LoVo (cell line): ENCODE measurements around the gene PLIN1.
"Not testable (repeated sequence)": the region's sequence is repeated elsewhere in the genome, so short reads cannot be mapped to it uniquely, and the experiment has no call there.

Experiments used
- DNase-seq: peaks from one replicate; pipeline ENCODE4 v3.0.0-alpha.2; 2016; ENCODE audit warnings: low spot score

The PLIN1 gene

GRCh38 chr15:89679212-89679611 lies at the start of gene PLIN1:
TSS of gene PLIN1 (minus strand) at chr15:89679367. CDS start at chr15:89677489, 1,878 bp downstream.
- DNase-seq = no peak

GRCh38 chr15:89728254-89728653 lies 49.1 kb upstream of the PLIN1 start:
- DNase-seq = no peak

- no peak for DNase-seq
Measured at GRCh38 chr15:89725064-89725463, 45.9 kb upstream of the PLIN1 start.

DNA sequence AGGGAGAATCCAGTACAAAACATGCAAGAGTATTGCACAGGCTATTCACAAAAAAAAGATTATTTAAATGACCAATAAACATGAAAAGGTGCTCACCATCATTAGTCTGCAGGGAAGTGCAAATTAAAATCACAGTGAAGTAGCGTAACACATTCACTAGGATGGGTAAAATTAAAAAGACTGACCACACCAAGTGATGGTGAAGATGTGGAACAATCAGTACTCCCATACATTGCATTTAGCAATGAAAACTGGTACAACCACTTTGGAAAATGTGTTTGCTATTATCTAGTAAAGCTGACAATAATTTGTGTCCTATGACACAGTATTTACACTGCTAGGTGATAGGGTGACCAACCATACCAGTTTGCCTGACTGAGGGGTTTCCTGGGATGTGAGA lies 45.5 kb upstream of the PLIN1 start:
- no peak for DNase-seq

GRCh38 chr15:89723031-89723430 lies 43.9 kb upstream of the PLIN1 start:
- DNase-seq = no peak

DNA sequence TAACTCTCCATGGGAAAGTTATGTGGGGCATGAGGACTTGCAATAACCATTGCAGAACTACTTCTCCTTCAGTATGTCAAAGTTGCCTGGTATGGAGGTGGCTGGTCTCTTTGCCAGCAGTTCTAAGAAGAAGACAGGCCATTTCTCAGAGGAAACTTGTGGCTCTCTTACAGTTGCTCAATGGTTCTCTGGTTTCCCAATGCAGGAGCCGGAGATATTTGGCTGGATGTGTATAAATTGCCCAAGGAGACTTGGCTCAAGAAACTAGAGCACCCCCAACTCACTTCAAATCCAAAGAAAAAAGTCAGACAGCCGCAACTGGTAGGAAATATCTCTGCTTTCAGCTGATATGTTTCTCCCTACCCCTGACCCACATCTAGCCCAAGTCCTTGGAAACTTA lies 35.6 kb upstream of the PLIN1 start:
- DNase-seq = no peak

- no peak for DNase-seq
Measured at GRCh38 chr15:89707577-89707976, 28.4 kb upstream of the PLIN1 start.

GRCh38 chr15:89704411-89704810 lies 25.2 kb upstream of the PLIN1 start:
- no peak for DNase-seq

DNA sequence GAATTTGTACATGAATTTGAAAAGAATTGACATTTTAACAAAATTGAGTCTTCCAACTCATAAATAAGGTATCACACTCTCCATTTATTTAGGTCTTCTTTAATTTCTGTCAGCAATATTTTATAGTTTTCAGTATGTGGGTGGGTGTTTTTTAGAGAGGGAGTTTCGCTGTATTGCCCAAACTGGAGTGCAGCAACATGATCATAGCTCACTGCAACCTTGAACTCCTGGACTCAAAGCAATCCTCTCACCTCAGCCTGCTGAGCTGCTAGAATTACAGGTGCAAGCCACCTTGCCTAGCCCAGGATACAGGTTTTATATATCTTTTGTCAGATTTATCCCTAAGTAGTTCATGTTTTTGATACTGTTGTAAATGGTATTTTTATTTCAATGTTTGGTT lies 16.0 kb upstream of the PLIN1 start:
- no peak for DNase-seq

GRCh38 chr15:89693696-89694095 lies 14.5 kb upstream of the PLIN1 start:
- no peak for DNase-seq

- DNase-seq = no peak
Measured at GRCh38 chr15:89693091-89693490, 13.9 kb upstream of the PLIN1 start.

- peak; percentile 87 for DNase-seq
Measured at GRCh38 chr15:89690276-89691218, 11.4 kb upstream of the PLIN1 start, which contains the start of the genes PEX11A and WDR93. TSS of gene PEX11A (minus strand) at chr15:89690754. CDS start at chr15:89690632, 122 bp downstream. TSS of gene WDR93 (plus strand) at chr15:89690811. CDS start at chr15:89701747, 10,936 bp downstream.

- DNase-seq = not testable (repeated sequence)
Measured at GRCh38 chr15:89689930-89690275, 10.7 kb upstream of the PLIN1 start.

GRCh38 chr15:89686522-89686921 lies 7.4 kb upstream of the PLIN1 start:
- no peak for DNase-seq

- DNase-seq = no peak
Measured at GRCh38 chr15:89685995-89686394, 6.8 kb upstream of the PLIN1 start.

GRCh38 chr15:89681146-89681545 lies 2.0 kb upstream of the PLIN1 start:
- no peak for DNase-seq

- peak; percentile 67 for DNase-seq
Measured at GRCh38 chr15:89680282-89680873, 1.2 kb upstream of the PLIN1 start.

DNA sequence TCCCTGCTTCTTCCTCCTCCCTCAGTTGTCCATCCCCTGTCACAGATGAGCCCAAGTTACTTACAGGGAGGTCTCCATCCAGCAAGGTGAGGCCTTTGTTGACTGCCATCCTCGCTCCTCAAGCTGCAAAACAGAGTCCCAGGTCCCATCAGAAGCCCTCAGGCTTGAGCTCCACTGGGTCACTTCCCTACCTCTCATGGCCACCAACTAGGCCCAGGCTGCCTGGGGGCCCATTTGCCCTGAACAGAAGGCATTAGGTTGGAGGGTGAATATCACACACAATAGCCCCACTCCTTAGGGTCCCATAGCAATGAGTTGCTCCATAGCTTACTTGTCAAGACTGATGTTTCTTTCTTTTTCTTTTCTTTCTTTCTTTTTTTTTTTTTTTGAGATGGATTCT lies 1.8 kb downstream of the PLIN1 start:
- DNase-seq = no peak

DNA sequence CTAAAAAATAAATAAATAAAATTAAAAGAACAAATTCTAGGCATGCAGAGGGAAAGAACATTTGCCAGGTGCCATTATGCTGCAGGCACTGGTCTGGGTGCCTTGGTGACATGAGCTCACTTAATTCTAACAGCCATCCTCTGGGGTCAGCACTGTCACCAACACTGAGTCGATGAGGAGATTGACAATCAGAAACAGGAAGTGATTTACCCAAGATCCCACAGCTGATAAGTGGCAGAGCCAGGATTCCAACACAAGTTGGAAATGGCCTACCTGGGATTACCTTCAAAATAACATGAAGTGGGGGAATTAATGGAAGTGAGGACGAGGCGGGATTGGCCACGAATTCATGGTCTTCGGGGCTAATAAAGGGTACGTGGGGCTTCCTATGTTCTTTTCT lies 3.6 kb downstream of the PLIN1 start:
- DNase-seq = no peak

DNA sequence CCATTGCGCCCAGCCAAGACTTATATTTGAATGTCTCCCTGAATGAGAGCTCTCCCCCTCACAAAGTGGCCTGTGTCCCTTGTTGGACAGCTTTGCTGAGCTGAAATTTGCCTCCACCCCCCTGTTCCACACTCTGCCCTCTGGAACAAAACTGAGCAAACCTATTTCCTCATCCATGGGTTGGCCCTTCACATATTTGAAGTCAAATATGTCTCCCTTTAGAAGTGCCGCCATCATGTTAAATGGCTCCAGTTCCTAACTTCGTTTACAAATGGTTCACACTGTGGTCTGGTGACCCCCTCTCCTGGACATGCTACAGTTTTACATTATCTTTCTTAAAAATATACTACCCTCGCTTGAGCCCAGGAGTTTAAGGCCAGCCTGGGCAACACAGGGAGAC lies 4.6 kb downstream of the PLIN1 start:
- DNase-seq = no peak

GRCh38 chr15:89673165-89673512 lies 6.0 kb downstream of the PLIN1 start:
- DNase-seq = no peak

GRCh38 chr15:89672221-89673164 lies 6.7 kb downstream of the PLIN1 start:
- DNase-seq = no peak
